WTC11 (cell line): ENCODE measurements around the gene OSBP2. TPM values are rescaled to one million over a fixed set of nuclear protein-coding genes. Genes with fewer than 3 reads are reported as not detected.

Experiments used
- ATAC-seq: fragments of 200-7000 bp; cut with Tn5 transposase; 2 replicates; pipeline ENCODE4 v1.10.0; 2021; ENCODE audit warnings: mild to moderate bottlenecking, moderate library complexity
- CTCF ChIA-PET: fragments of 300-600 bp; sonication (Branson Sonifier 250); formaldehyde crosslinking; loops from one replicate; lab custom pipeline; 2021; ENCODE audit warnings: antibody characterized with exemption; lab: Charles Lee
- POLR2A ChIA-PET: fragments of 350-600 bp; sonication (Branson Sonifier 250); formaldehyde crosslinking; loops from one replicate; lab custom pipeline; 2021; ENCODE audit warnings: antibody characterized with exemption; lab: Charles Lee
- DNase-seq: peaks from one replicate; pipeline ENCODE4 v3.0.0; 2021; ENCODE audit warnings: low spot score
- H3K27ac Mint-ChIP-seq: 2 replicates; pipeline ENCODE4 v1.8.0; 2021; ENCODE audit warnings: mixed read lengths
- H3K27me3 Mint-ChIP-seq: 2 replicates; pipeline ENCODE4 v1.8.0; 2021; ENCODE audit warnings: low read depth, mild to moderate bottlenecking, moderate library complexity, mixed read lengths
- H3K36me3 Mint-ChIP-seq: 2 replicates; pipeline ENCODE4 v1.8.0; 2021; ENCODE audit warnings: mixed read lengths
- H3K4me1 Mint-ChIP-seq: 2 replicates; pipeline ENCODE4 v1.8.0; 2022; ENCODE audit warnings: mixed read lengths
- H3K4me3 Mint-ChIP-seq: 2 replicates; pipeline ENCODE4 v1.8.0; 2021; ENCODE audit warnings: mild to moderate bottlenecking, moderate library complexity, mixed read lengths
- H3K9me3 Mint-ChIP-seq: 2 replicates; pipeline ENCODE4 v1.8.0; 2021; ENCODE audit warnings: mixed read lengths
- ATF3 ChIP-seq: sonication (generic); formaldehyde crosslinking; conservative IDR thresholded peaks from 2 replicates; pipeline ENCODE4 v1.8.1; 2022; ENCODE audit warnings: mild to moderate bottlenecking, missing genetic modification reagents
- ATF6 ChIP-seq: sonication (generic); formaldehyde crosslinking; IDR thresholded peaks from 2 replicates; pipeline ENCODE4 v1.8.1; 2023; ENCODE audit warnings: mild to moderate bottlenecking, missing genetic modification reagents
- CBFB ChIP-seq: sonication (generic); formaldehyde crosslinking; IDR thresholded peaks from 2 replicates; pipeline ENCODE4 v1.8.1; 2022; ENCODE audit warnings: mild to moderate bottlenecking, low read depth, missing genetic modification reagents
- ETV6 ChIP-seq: sonication (generic); formaldehyde crosslinking; IDR thresholded peaks from 2 replicates; pipeline ENCODE4 v1.8.1; 2022; ENCODE audit warnings: mild to moderate bottlenecking, missing genetic modification reagents
- FOXJ3 ChIP-seq: sonication (generic); formaldehyde crosslinking; IDR thresholded peaks from 2 replicates; pipeline ENCODE4 v1.9.0; 2021; ENCODE audit warnings: missing genetic modification reagents, mild to moderate bottlenecking, borderline replicate concordance
- FOXP4 ChIP-seq: sonication (generic); formaldehyde crosslinking; IDR thresholded peaks from 2 replicates; pipeline ENCODE4 v1.8.0; 2022; ENCODE audit warnings: mild to moderate bottlenecking, missing genetic modification reagents
- IRF2 ChIP-seq: sonication (generic); formaldehyde crosslinking; IDR thresholded peaks from 2 replicates; pipeline ENCODE4 v1.8.0; 2022; ENCODE audit warnings: low read depth, missing genetic modification reagents, borderline replicate concordance
- KAT7 ChIP-seq: sonication (generic); formaldehyde crosslinking; IDR thresholded peaks from 2 replicates; pipeline ENCODE4 v1.8.1; 2023; ENCODE audit warnings: missing genetic modification reagents, mild to moderate bottlenecking, borderline replicate concordance
- NFYB ChIP-seq: sonication (generic); formaldehyde crosslinking; conservative IDR thresholded peaks from 2 replicates; pipeline ENCODE4 v1.8.0; 2022; ENCODE audit warnings: low read depth, missing genetic modification reagents
- NR2C2 ChIP-seq: sonication (generic); formaldehyde crosslinking; IDR thresholded peaks from 2 replicates; pipeline ENCODE4 v1.8.0; 2022; ENCODE audit warnings: mild to moderate bottlenecking, missing genetic modification reagents
- OVOL2 ChIP-seq: fragments of 250-450 bp; sonication (Bioruptor Pico); IDR thresholded peaks from 2 replicates; pipeline ENCODE4 v1.9.0; 2021; ENCODE audit warnings: mild to moderate bottlenecking, borderline replicate concordance
- SMAD4 ChIP-seq: sonication (generic); formaldehyde crosslinking; IDR thresholded peaks from 2 replicates; pipeline ENCODE4 v1.8.0; 2022; ENCODE audit warnings: mild to moderate bottlenecking, missing genetic modification reagents
- TEAD1 ChIP-seq: sonication (generic); formaldehyde crosslinking; IDR thresholded peaks from 2 replicates; pipeline ENCODE4 v1.8.0; 2022; ENCODE audit warnings: mild to moderate bottlenecking, missing genetic modification reagents
- TEAD4 ChIP-seq: sonication (generic); formaldehyde crosslinking; IDR thresholded peaks from 2 replicates; pipeline ENCODE4 v1.8.0; 2022; ENCODE audit warnings: mild to moderate bottlenecking, missing genetic modification reagents
- ZNF138 ChIP-seq: sonication (generic); formaldehyde crosslinking; conservative IDR thresholded peaks from 2 replicates; pipeline ENCODE4 v1.8.1; 2022; ENCODE audit warnings: mild to moderate bottlenecking, moderate library complexity, missing genetic modification reagents
- ZNF219 ChIP-seq: sonication (generic); formaldehyde crosslinking; IDR thresholded peaks from 2 replicates; pipeline ENCODE4 v1.8.0; 2023; ENCODE audit warnings: missing genetic modification reagents, mild to moderate bottlenecking, borderline replicate concordance
- ZNF396 ChIP-seq: fragments of 250-450 bp; sonication (Bioruptor Pico); IDR thresholded peaks from 2 replicates; pipeline ENCODE4 v1.8.0; 2021; ENCODE audit warnings: mild to moderate bottlenecking, moderate library complexity, borderline replicate concordance
- ZNF671 ChIP-seq: fragments of 250-450 bp; sonication (Bioruptor Pico); IDR thresholded peaks from 2 replicates; pipeline ENCODE4 v1.8.0; 2021; ENCODE audit warnings: mild to moderate bottlenecking
- total RNA-seq: library from RNA; stranded (reverse); gene quantifications from 3 replicates; pipeline ENCODE4 v1.2.3, GENCODE V29; 2021
- TF ChIP-seq, protein P1 (sequence below): sonication (generic); formaldehyde crosslinking; IDR thresholded peaks from 2 replicates; pipeline ENCODE4 v1.8.1; 2022; ENCODE audit warnings: missing genetic modification reagents, borderline replicate concordance
- TF ChIP-seq, protein P2 (sequence below): sonication (generic); formaldehyde crosslinking; IDR thresholded peaks from 2 replicates; pipeline ENCODE4 v1.8.1; 2022; ENCODE audit warnings: mild to moderate bottlenecking, moderate library complexity, missing genetic modification reagents
- TF ChIP-seq, protein P3 (sequence below): sonication (generic); formaldehyde crosslinking; IDR thresholded peaks from 2 replicates; pipeline ENCODE4 v1.8.0; 2023; ENCODE audit warnings: mild to moderate bottlenecking, missing genetic modification reagents

OSBP2 gene
- total RNA-seq, 1 experiment from 2014 or later: 4.1 TPM

DNA sequence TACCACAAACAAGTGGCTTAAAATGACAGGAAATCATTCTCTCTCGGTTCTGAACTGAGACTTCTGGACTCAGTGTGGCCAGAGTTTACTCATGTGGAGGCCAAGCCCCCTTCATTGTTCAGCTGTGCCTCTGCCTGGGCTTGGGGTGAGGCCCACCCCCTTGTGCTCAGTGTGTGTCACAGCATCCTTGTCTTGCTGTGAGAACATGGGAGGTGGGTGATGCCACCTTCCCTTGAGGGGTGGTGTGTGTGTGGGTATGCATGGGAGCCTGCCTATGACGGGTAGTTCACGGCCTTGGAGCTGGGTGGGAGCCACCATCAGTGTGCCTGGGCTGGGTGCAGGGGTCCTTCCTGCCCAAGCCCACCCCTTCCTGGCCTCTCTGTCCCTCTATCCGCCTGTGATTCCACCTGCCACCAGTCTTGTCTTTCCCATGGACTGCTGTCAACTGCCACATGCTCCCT lies 172.2 kb downstream of the OSBP2 start:
- Mint-ChIP-seq H3K27ac (peak overlapping the region; percentile 78; the same call in 1 of the 2 replicates), H3K9me3 (no peaks in the 10 kb centered on the region), H3K4me3 (no peak overlapping the region), H3K4me1 (peaks cover 3% of the 10 kb centered on the region; the same call in 1 of the 2 replicates), H3K36me3 (no peaks in the 10 kb centered on the region), H3K27me3 (no peaks in the 10 kb centered on the region)
- ATAC-seq (peak; percentile 57), DNase-seq (no peak)
- TF ChIP-seq ETV6 (CRISPR knock-in tag) (no peak), ZNF396 (no peak), OVOL2 (no peak), ZNF219 (CRISPR knock-in tag) (no peak)
- CTCF ChIA-PET: interaction anchor here (1.0 to 1.4 kb wide), 3 partner anchors 10 to 57 kb away, joined by 3 to 4 read pairs (median 4); no protein-coding TSS in a partner anchor
- POLR2A ChIA-PET: no interaction called here

GRCh38 chr22:30867746-30868662 lies 173.3 kb downstream of the OSBP2 start:
- peaks cover 3% of the 10 kb centered on the region; the same call in 1 of the 2 replicates for H3K4me1 Mint-ChIP-seq
- DNase-seq (no peak), ATAC-seq (no peak)

More at GRCh38 chr22:30867746-30868662, 173.3 kb downstream of the OSBP2 start:
- POLR2A ChIA-PET: no interaction called here
- no peak for TF ChIP-seq NFYB
- no peak for TF ChIP-seq NR2C2 (CRISPR knock-in tag)
- TF ChIP-seq ATF6 (CRISPR knock-in tag): no peak
- TF ChIP-seq, protein P1, sequence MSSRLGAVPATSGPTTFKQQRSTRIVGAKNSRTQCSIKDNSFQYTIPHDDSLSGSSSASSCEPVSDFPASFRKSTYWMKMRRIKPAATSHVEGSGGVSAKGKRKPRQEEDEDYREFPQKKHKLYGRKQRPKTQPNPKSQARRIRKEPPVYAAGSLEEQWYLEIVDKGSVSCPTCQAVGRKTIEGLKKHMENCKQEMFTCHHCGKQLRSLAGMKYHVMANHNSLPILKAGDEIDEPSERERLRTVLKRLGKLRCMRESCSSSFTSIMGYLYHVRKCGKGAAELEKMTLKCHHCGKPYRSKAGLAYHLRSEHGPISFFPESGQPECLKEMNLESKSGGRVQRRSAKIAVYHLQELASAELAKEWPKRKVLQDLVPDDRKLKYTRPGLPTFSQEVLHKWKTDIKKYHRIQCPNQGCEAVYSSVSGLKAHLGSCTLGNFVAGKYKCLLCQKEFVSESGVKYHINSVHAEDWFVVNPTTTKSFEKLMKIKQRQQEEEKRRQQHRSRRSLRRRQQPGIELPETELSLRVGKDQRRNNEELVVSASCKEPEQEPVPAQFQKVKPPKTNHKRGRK (CRISPR knock-in tag): no peak
- no peak for TF ChIP-seq KAT7
- TF ChIP-seq, protein P2, sequence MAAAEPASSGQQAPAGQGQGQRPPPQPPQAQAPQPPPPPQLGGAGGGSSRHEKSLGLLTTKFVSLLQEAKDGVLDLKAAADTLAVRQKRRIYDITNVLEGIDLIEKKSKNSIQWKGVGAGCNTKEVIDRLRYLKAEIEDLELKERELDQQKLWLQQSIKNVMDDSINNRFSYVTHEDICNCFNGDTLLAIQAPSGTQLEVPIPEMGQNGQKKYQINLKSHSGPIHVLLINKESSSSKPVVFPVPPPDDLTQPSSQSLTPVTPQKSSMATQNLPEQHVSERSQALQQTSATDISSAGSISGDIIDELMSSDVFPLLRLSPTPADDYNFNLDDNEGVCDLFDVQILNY (CRISPR knock-in tag): no peak
- no peak for TF ChIP-seq TEAD1
- TF ChIP-seq, protein P3, sequence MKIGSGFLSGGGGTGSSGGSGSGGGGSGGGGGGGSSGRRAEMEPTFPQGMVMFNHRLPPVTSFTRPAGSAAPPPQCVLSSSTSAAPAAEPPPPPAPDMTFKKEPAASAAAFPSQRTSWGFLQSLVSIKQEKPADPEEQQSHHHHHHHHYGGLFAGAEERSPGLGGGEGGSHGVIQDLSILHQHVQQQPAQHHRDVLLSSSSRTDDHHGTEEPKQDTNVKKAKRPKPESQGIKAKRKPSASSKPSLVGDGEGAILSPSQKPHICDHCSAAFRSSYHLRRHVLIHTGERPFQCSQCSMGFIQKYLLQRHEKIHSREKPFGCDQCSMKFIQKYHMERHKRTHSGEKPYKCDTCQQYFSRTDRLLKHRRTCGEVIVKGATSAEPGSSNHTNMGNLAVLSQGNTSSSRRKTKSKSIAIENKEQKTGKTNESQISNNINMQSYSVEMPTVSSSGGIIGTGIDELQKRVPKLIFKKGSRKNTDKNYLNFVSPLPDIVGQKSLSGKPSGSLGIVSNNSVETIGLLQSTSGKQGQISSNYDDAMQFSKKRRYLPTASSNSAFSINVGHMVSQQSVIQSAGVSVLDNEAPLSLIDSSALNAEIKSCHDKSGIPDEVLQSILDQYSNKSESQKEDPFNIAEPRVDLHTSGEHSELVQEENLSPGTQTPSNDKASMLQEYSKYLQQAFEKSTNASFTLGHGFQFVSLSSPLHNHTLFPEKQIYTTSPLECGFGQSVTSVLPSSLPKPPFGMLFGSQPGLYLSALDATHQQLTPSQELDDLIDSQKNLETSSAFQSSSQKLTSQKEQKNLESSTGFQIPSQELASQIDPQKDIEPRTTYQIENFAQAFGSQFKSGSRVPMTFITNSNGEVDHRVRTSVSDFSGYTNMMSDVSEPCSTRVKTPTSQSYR (CRISPR knock-in tag): no peak
- TF ChIP-seq SMAD4: no peak
- no peak for TF ChIP-seq ZNF138
- TF ChIP-seq TEAD4 (CRISPR knock-in tag): no peak
- TF ChIP-seq CBFB (CRISPR knock-in tag): no peak
- no peak for TF ChIP-seq FOXJ3 (CRISPR knock-in tag)
- TF ChIP-seq FOXP4 (CRISPR knock-in tag): no peak
- TF ChIP-seq ATF3 (CRISPR knock-in tag): no peak
- no peak for TF ChIP-seq IRF2 (CRISPR knock-in tag)
- no peak for TF ChIP-seq ZNF671 (CRISPR knock-in tag)
- H3K36me3 Mint-ChIP-seq: no peaks in the 10 kb centered on the region
- H3K9me3 Mint-ChIP-seq: no peaks in the 10 kb centered on the region
- H3K27me3 Mint-ChIP-seq: no peaks in the 10 kb centered on the region
- CTCF ChIA-PET: interaction anchor here (0.7 kb wide), 1 partner anchor 105 kb away, joined by 3 read pairs; no protein-coding TSS in a partner anchor
- no peak overlapping the region; the same call in 1 of the 2 replicates for H3K27ac Mint-ChIP-seq
- no peak overlapping the region for H3K4me3 Mint-ChIP-seq
